ENCODE measurements around the gene GALNT4. TPM values are rescaled to one million over a fixed set of nuclear protein-coding genes. Genes with fewer than 3 reads are reported as not detected.
A peak's percentile ranks its signal among the peaks of the same experiment; 100 is the strongest.

The GALNT4 gene
- total RNA-seq, 2 donors from 2014 or later: 8.2 to 16.6 TPM

DNA sequence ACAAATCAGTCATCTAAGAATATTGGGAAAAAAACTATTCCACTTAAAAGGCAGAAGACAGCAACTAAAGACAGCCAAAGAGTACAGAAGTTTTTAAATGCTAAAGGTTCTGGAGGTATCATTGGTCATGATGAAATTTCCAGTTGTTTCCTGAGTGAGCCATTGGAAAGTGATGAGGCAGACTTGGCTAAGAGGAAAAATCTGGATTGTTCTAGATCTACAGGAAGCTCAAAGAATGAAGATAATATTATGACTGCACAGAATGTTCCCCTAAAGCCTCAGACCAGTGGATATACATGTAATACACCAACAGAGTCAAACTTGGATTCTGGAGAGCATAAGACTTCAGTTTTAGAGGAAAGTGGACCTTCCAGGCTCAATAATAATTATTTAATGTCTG, 22.8 kb downstream of the GALNT4 start:
- H3K4me3 ChIP-seq: no peak overlapping the region
- DNase-seq (no peak), ATAC-seq (no peak)
- intact Hi-C loops (cut with DNase I): no loop called here
- peaks cover 16% of the 10 kb centered on the region for H3K4me1 ChIP-seq
- TF ChIP-seq, protein P1, sequence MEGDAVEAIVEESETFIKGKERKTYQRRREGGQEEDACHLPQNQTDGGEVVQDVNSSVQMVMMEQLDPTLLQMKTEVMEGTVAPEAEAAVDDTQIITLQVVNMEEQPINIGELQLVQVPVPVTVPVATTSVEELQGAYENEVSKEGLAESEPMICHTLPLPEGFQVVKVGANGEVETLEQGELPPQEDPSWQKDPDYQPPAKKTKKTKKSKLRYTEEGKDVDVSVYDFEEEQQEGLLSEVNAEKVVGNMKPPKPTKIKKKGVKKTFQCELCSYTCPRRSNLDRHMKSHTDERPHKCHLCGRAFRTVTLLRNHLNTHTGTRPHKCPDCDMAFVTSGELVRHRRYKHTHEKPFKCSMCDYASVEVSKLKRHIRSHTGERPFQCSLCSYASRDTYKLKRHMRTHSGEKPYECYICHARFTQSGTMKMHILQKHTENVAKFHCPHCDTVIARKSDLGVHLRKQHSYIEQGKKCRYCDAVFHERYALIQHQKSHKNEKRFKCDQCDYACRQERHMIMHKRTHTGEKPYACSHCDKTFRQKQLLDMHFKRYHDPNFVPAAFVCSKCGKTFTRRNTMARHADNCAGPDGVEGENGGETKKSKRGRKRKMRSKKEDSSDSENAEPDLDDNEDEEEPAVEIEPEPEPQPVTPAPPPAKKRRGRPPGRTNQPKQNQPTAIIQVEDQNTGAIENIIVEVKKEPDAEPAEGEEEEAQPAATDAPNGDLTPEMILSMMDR (IDR thresholded peaks at IDR 0.05): no peak
- no peak for TF ChIP-seq POLR2A (IDR thresholded peaks at IDR 0.05)
- H3K36me3 ChIP-seq (replicated peaks in 1 of 2; ENCODE audit: insufficient read depth in 1 of 2, low read depth in 2 of 2): no peaks in the 10 kb centered on the region
- H3K27ac ChIP-seq: no peak overlapping the region
- H3K9me3 ChIP-seq: no peaks in the 10 kb centered on the region
- H3K27me3 ChIP-seq: no peaks in the 10 kb centered on the region

DNA sequence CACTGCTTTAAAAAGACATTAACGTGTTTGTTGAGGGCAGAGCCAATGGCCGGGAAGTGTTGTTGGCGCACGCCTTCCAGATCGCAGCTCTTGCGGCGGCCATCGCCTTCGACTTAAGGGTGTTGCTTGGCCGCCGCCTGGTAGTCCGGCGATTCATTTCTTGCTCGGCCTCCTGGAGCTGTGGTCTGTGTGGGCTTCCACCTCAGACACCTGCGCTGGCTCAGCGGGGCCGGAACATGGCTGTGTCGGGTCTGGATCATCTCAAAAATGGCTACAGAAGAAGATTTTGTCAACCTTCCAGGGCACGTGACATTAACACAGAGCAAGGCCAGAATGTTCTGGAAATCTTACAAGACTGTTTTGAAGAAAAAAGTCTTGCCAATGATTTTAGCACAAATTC, 24.7 kb downstream of the GALNT4 start:
- Histone ChIP-seq H3K4me1 (peaks cover 11% of the 10 kb centered on the region), H3K27me3 (no peaks in the 10 kb centered on the region), H3K27ac (no peak overlapping the region), H3K36me3 (replicated peaks in 1 of 2; ENCODE audit: insufficient read depth in 1 of 2, low read depth in 2 of 2) (no peaks in the 10 kb centered on the region), H3K9me3 (no peaks in the 10 kb centered on the region), H3K4me3 (no peak overlapping the region)
- WGBS, 2 donors: 93 to 94% methylated on average over 19 of the region's 19 CpGs
- DNase-seq: no peak
- no peak for ATAC-seq
- intact Hi-C loops (cut with DNase I): no loop called here
- TF ChIP-seq, protein P1 (IDR thresholded peaks at IDR 0.05): no peak
- no peak for TF ChIP-seq POLR2A (IDR thresholded peaks at IDR 0.05)

DNA sequence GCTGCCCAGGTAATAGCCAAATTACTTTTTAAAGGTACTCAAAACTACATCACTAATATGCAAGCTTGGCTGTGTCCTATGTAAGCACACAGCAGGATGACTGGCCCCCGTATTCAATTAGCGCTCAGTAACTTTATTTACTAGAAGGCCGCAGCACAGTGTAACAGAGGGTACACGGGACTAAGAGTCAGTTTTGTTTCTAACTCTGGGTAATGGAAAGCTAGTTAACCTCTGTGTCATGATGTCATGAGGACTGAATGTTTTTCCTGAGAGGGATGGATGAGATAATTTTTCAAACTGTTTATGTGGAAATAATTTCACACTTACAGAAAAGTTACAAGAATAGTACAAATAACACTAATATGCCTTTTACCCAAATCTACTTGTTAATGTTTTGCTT, 27.1 kb downstream of the GALNT4 start:
- intact Hi-C loops (cut with DNase I): no loop called here
- peak; percentile 63 for ATAC-seq
- no peaks in the 10 kb centered on the region for H3K36me3 ChIP-seq (replicated peaks in 1 of 2; ENCODE audit: insufficient read depth in 1 of 2, low read depth in 2 of 2)
- DNase-seq: no peak
- peak overlapping the region in 2 of 4 donors; percentile 15 to 22 for H3K27ac ChIP-seq
- 73 to 88% methylated on average over 4 of the region's 4 CpGs for WGBS, 2 donors
- H3K9me3 ChIP-seq: no peaks in the 10 kb centered on the region
- TF ChIP-seq POLR2A (IDR thresholded peaks at IDR 0.05): no peak
- TF ChIP-seq, protein P1 (IDR thresholded peaks at IDR 0.05): no peak
- no peak overlapping the region for H3K4me3 ChIP-seq
- no peaks in the 10 kb centered on the region for H3K27me3 ChIP-seq
- H3K4me1 ChIP-seq: peaks cover 11% of the 10 kb centered on the region

DNA sequence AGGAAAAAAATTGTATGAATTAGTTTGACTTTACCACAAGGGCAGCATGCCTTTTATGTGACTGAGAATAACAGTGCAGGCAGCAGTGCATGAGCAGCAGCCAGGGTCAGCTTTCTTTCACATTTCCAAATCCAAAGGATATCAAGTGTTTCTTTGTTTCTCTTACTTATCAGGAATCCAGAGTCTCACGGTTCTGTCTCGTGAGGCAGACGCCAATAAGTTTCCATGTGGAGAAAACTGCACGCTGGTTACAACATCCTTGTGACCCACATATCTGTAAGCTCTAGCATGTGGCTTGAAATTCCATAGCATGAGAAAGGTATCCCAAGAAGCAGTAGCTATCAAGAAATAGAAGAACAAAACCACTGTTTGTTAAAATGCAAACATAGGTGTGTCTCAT, 27.6 kb downstream of the GALNT4 start:
- no peak for TF ChIP-seq POLR2A (IDR thresholded peaks at IDR 0.05)
- TF ChIP-seq, protein P1 (IDR thresholded peaks at IDR 0.05): no peak
- Histone ChIP-seq H3K27me3 (no peaks in the 10 kb centered on the region), H3K27ac (peak overlapping the region in 3 of 4 donors; percentile 15 to 22 (median 22)), H3K4me1 (peaks cover 11% of the 10 kb centered on the region), H3K4me3 (no peak overlapping the region), H3K36me3 (replicated peaks in 1 of 2; ENCODE audit: insufficient read depth in 1 of 2, low read depth in 2 of 2) (no peaks in the 10 kb centered on the region), H3K9me3 (no peaks in the 10 kb centered on the region)
- 33 to 57% methylated on average over 4 of the region's 4 CpGs for WGBS, 2 donors
- peak; percentile 38 for ATAC-seq
- intact Hi-C loops (cut with DNase I): no loop called here
- DNase-seq: no peak

DNA sequence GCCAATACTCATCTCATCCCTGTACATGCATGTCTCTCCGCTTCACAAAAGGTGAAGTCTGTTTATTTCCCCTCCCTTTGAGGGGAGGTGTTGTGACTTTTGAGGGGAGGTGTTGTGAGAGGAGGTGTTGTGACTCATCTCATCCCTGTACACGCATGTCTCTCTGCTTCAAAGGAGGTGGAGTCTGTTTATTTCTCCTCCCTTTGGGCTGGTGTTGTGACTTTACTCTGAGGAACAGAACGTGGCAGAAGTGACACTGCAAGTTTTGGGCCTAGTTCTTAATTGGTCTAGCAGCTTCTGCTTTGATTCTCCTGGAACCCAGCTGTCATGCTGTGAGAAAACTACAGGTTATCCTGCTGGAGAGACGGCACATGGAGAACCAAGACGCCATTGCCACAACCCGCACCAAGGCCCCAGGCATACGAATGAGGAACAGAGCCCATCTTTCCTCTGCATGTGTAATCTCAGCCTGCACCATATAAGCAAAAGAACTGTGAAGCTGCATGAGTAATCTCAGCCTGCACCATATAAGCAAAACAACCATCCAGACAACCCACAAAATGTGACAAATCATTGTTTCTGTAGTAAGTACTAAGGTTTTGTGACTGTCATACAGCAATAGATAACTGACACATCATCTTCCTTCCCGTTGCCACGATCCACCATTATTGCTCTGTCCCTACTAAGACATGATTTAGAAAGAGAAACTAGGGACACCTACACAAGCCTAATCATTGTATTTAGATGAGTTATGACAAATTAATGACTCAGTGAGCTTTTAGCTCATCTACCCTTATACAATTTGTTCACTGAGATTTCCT, 30.0 kb downstream of the GALNT4 start:
- WGBS, 2 donors: 85 to 90% methylated on average over 9 of the region's 9 CpGs
- no peak for ATAC-seq
- Histone ChIP-seq H3K4me1 (peaks cover 11% of the 10 kb centered on the region), H3K27me3 (no peaks in the 10 kb centered on the region), H3K27ac (no peak overlapping the region), H3K36me3 (replicated peaks in 1 of 2; ENCODE audit: insufficient read depth in 1 of 2, low read depth in 2 of 2) (no peaks in the 10 kb centered on the region), H3K9me3 (no peaks in the 10 kb centered on the region), H3K4me3 (no peak overlapping the region)
- intact Hi-C loops (cut with DNase I): no loop called here
- DNase-seq: no peak
- TF ChIP-seq POLR2A (IDR thresholded peaks at IDR 0.05): no peak
- TF ChIP-seq, protein P1 (IDR thresholded peaks at IDR 0.05): no peak

All from body of pancreas (tissue), 4 donors.